ENCODE measurements around the gene ARHGEF10L.

GRCh38 chr1:17563494-17564281 is 24.2 kb downstream of the ARHGEF10L start:
- TF ChIP-seq CTCF (IDR thresholded peaks at IDR 0.05; ENCODE audit: insufficient read depth, low read length, poor library complexity, severe bottlenecking) (no peak), EZH2phosphoT487 (conservative IDR thresholded peaks at IDR 0.05; ENCODE audit: low read length) (no peak)
